ENCODE measurements around the gene JAKMIP2.
A peak's percentile ranks its signal among the peaks of the same experiment; 100 is the strongest.

- TF ChIP-seq REST (IDR thresholded peaks at IDR 0.05; ENCODE audit: low read depth, low read length) (no peak), CTCF (IDR thresholded peaks at IDR 0.05) (peak; percentile 80), USF1 (IDR thresholded peaks at IDR 0.05; ENCODE audit: borderline replicate concordance, low read depth) (no peak), POLR2AphosphoS5 (IDR thresholded peaks at IDR 0.05; ENCODE audit: low read depth, low read length) (no peak), SIN3A (IDR thresholded peaks at IDR 0.05; ENCODE audit: borderline replicate concordance, low read depth, low read length) (no peak), RFX5 (IDR thresholded peaks at IDR 0.05; ENCODE audit: low read length) (no peak), EP300 (IDR thresholded peaks at IDR 0.05; ENCODE audit: borderline replicate concordance in 1 of 2, low read depth in 1 of 2, low read length in 1 of 2) (no peak), TCF12 (IDR thresholded peaks at IDR 0.05) (no peak), NFIC (IDR thresholded peaks at IDR 0.05; ENCODE audit: borderline replicate concordance) (no peak), RXRA (IDR thresholded peaks at IDR 0.05; ENCODE audit: borderline replicate concordance, low read depth) (no peak)
Measured at GRCh38 chr5:147578228-147579024, 204.1 kb downstream of the JAKMIP2 start.
